OCI-LY7 (cell line): ENCODE data around the gene REXO1. TPM values are rescaled to one million over a fixed set of nuclear protein-coding genes. Genes with fewer than 3 reads are reported as not detected.
A peak's percentile ranks its signal among the peaks of the same experiment; 100 is the strongest.

Experiments used
- BruUV-seq: library from RNA; stranded (reverse); fragments of 400-500 nt; replicated peaks from 2 replicates; lab custom pipeline; 2021; lab: Mats Ljungman, UMichigan
- CTCF ChIA-PET: fragments of 300-600 bp; sonication (Branson Sonifier 250); formaldehyde crosslinking; loops from one replicate; lab custom pipeline; 2022; ENCODE audit warnings: antibody characterized with exemption; ENCODE audit not compliant: unreplicated experiment; lab: Charles Lee
- POLR2A ChIA-PET: fragments of 300-600 bp; sonication (Branson Sonifier 250); formaldehyde crosslinking; loops from one replicate; lab custom pipeline; 2022; ENCODE audit warnings: antibody characterized with exemption; lab: Charles Lee
- DNase-seq: peaks from one replicate; pipeline ENCODE4 v3.0.0-alpha.2; 2015; ENCODE audit warnings: low spot score
- H2AFZ ChIP-seq: fragments of 200-600 bp; sonication (generic), shearing (Covaris generic); 2 replicates; pipeline ENCODE4 v1.6.1; 2014; ENCODE audit warnings: mild to moderate bottlenecking, antibody characterized with exemption, low read length, moderate library complexity
- H3K27ac ChIP-seq: fragments of 200-600 bp; sonication (generic); 2 replicates; pipeline ENCODE4 v1.5.1; 2014; ENCODE audit warnings: mixed run types, low read depth, mild to moderate bottlenecking, moderate library complexity, low read length, inconsistent platforms; ENCODE audit not compliant: poor library complexity, severe bottlenecking
- H3K36me3 ChIP-seq: fragments of 200-600 bp; sonication (generic); 2 replicates; pipeline ENCODE4 v1.6.1; 2014; ENCODE audit warnings: mild to moderate bottlenecking, antibody characterized with exemption, low read length, moderate library complexity, mixed read lengths; ENCODE audit not compliant: insufficient read depth
- H3K4me1 ChIP-seq: fragments of 200-600 bp; sonication (generic); 2 replicates; pipeline ENCODE4 v1.5.1; 2014; ENCODE audit warnings: mild to moderate bottlenecking, low read length; ENCODE audit not compliant: insufficient read depth, poor library complexity, severe bottlenecking
- H3K4me2 ChIP-seq: fragments of 200-600 bp; sonication (generic); 2 replicates; pipeline ENCODE4 v1.6.1; 2014; ENCODE audit warnings: mild to moderate bottlenecking, low read length
- H3K4me3 ChIP-seq: fragments of 200-600 bp; sonication (generic); 2 replicates; pipeline ENCODE4 v1.5.1; 2014; ENCODE audit warnings: mild to moderate bottlenecking, low read depth, low read length; ENCODE audit not compliant: poor library complexity, severe bottlenecking
- H3K79me2 ChIP-seq: fragments of 200-600 bp; sonication (generic); 2 replicates; pipeline ENCODE4 v1.6.1; 2016; ENCODE audit warnings: low read depth, mild to moderate bottlenecking, low read length, moderate library complexity, mixed read lengths; ENCODE audit not compliant: insufficient read depth
- H3K9me2 ChIP-seq: fragments of 200-600 bp; sonication (generic); 2 replicates; pipeline ENCODE4 v1.6.1; 2016; ENCODE audit warnings: mild to moderate bottlenecking, low read length, mixed read lengths; ENCODE audit not compliant: insufficient read depth
- H3K9me3 ChIP-seq: fragments of 200-600 bp; sonication (generic); 2 replicates; pipeline ENCODE4 v1.6.1; 2014; ENCODE audit warnings: mild to moderate bottlenecking, mixed run types, low read length, mixed read lengths
- H4K20me1 ChIP-seq: fragments of 200-600 bp; sonication (generic); 2 replicates; pipeline ENCODE4 v1.6.1; 2014; ENCODE audit warnings: mild to moderate bottlenecking, antibody characterized with exemption, low read length, moderate library complexity, mixed read lengths; ENCODE audit not compliant: insufficient read depth
- CTCF ChIP-seq: fragments of 200-600 bp; sonication (generic); conservative IDR thresholded peaks from 2 replicates; pipeline ENCODE4 v1.5.1; 2014; ENCODE audit warnings: mild to moderate bottlenecking, antibody characterized with exemption, low read length, moderate library complexity, mixed read lengths
- EZH2phosphoT487 ChIP-seq: fragments of 200-600 bp; sonication (generic); IDR thresholded peaks from 2 replicates; pipeline ENCODE4 v1.6.1; 2018; ENCODE audit warnings: low read depth, borderline replicate concordance, mild to moderate bottlenecking, mixed run types, antibody characterized with exemption, low read length, moderate library complexity, mixed read lengths
- intact Hi-C: fragments of 100-400 bp; cut with micrococcal nuclease; formaldehyde crosslinking; loops from one replicate; pipeline ENCODE4 v1.10.0; 2022; ENCODE audit not compliant: unreplicated experiment
- total RNA-seq, 2 experiments: library from RNA; depleted of rRNA in 1 of 2; stranded (reverse); fragments of >200 nt in 1 of 2; shearing (Covaris generic) in 1 of 2; gene quantifications; 2 replicates each; pipeline ENCODE4 v1.2.3, GENCODE V29; 2014 to 2022

Gene REXO1
- total RNA-seq, 2 experiments from 2014 or later, result 24.0 to 52.8 TPM

DNA sequence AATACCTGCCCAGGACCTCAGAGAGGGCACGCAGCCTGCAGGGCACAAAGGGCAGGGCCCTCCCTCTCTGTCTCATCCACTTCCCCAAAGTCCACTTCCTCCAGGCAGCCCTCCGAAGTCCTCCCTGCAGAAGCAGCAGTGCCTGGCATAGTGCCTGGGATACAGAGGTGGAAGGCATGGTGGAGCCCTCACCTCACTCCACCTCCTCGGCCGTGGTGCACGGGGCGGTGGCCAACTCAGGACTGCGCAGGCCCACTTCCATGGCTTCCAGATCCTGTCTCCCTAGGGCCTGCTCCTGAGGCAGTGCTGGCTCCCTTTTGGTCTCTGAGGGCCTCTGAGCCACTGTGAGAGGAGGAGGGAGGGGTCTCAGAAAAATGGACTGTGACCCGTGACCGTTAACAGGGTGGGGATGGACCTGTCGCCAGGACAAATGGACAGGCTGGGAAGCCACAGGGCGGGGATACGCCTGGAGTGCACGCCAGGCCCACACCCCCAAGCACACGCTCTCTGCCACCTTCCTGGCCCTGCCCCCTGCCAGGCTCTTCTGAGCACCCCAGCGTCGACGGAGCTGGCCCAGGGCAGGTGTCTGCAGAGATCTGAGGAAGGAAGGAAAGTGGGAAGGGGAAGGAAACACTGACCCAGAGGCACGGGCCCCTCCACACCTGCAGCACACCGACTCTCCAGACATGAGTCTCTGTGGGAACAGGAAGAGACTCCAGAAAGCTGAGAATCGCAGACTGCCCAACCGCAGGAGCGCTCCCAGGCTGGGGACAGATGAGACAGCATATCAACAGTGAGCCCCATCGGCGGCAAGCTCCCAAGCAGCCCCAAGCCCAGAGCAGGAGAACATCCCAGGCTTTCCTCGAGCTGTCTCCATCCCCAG lies 8.4 kb downstream of the REXO1 start:
- ChIA-PET POLR2A (no interaction called here), CTCF (no interaction called here)
- H3K4me2 ChIP-seq, result no peak overlapping the region
- H4K20me1 ChIP-seq, result no peaks in the 10 kb centered on the region; the same call in 1 of the 2 replicates
- intact Hi-C loops, result no loop called here
- BruUV-seq, result no TSS peak
- TF ChIP-seq CTCF, result no peak
- H3K27ac ChIP-seq, result no peak overlapping the region
- peaks cover 67% of the 10 kb centered on the region for H3K79me2 ChIP-seq
- H3K9me2 ChIP-seq, result no peaks in the 10 kb centered on the region
- H3K36me3 ChIP-seq, result peaks cover 29% of the 10 kb centered on the region; the same call in 1 of the 2 replicates
- peaks cover 3% of the 10 kb centered on the region for H3K4me1 ChIP-seq
- no peaks in the 10 kb centered on the region for H3K9me3 ChIP-seq
- H2AFZ ChIP-seq, result no peak overlapping the region
- H3K4me3 ChIP-seq, result no peak overlapping the region
- DNase-seq, result no peak

DNA sequence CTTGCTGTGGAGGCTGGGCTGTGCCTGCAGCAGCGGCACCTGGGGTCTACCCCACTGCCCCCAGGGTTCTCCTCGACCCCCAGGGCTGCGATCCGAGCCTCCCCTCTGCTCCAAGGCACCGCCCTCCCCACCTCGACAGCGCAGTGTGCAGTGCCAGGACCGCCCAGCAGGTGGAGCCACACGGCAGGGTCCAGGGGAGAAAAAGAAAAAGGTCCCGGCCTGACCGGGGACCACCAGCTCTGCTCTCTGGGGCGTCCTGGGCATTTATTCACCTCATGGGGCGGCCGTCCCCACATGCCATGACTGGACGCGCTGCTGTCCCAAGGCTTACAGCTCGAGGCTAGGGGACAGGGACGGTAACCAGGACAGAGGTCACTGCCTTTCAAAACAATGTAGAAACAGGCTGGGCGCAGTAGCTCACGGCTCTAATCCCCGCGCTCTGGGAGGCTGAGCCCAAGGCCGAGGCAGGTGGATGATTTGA lies 10.6 kb downstream of the REXO1 start:
- H3K9me3 ChIP-seq, result no peaks in the 10 kb centered on the region
- H2AFZ ChIP-seq, result no peak overlapping the region
- no TSS peak for BruUV-seq
- CTCF ChIA-PET, result interaction anchor here (0.6 to 1.1 kb wide), 4 partner anchors 10 to 85 kb away, joined by 3 to 10 read pairs (median 6); partner anchors contain the start of gene ATP8B3
- H3K4me1 ChIP-seq, result peaks cover 3% of the 10 kb centered on the region
- H4K20me1 ChIP-seq, result no peaks in the 10 kb centered on the region; the same call in 1 of the 2 replicates
- no peak overlapping the region for H3K4me2 ChIP-seq
- peak; percentile 50 for DNase-seq
- no peak overlapping the region for H3K4me3 ChIP-seq
- H3K36me3 ChIP-seq, result peaks cover 31% of the 10 kb centered on the region; the same call in 1 of the 2 replicates
- POLR2A ChIA-PET, result no interaction called here
- no peak overlapping the region for H3K27ac ChIP-seq
- H3K79me2 ChIP-seq, result peaks cover 44% of the 10 kb centered on the region
- TF ChIP-seq EZH2phosphoT487, result no peak
- TF ChIP-seq CTCF, result peak; percentile 93
- H3K9me2 ChIP-seq, result no peaks in the 10 kb centered on the region
- intact Hi-C loops, result no loop called here

GRCh38 chr19:1837222-1837565 lies 11.1 kb downstream of the REXO1 start:
- no peak overlapping the region for H3K4me2 ChIP-seq
- H3K4me1 ChIP-seq, result peaks cover 3% of the 10 kb centered on the region
- no peak for DNase-seq
- no peak overlapping the region for H3K27ac ChIP-seq
- POLR2A ChIA-PET, result no interaction called here
- H2AFZ ChIP-seq, result no peak overlapping the region
- H3K36me3 ChIP-seq, result peaks cover 35% of the 10 kb centered on the region; the same call in 1 of the 2 replicates
- TF ChIP-seq EZH2phosphoT487, result no peak
- no peak for TF ChIP-seq CTCF
- intact Hi-C loops, result no loop called here
- CTCF ChIA-PET, result interaction anchor here (0.6 to 1.1 kb wide), 3 partner anchors 9 to 85 kb away, joined by 3 to 8 read pairs (median 4); partner anchors contain the start of gene ATP8B3
- no TSS peak for BruUV-seq
- no peaks in the 10 kb centered on the region; the same call in 1 of the 2 replicates for H4K20me1 ChIP-seq
- no peak overlapping the region for H3K4me3 ChIP-seq
- H3K79me2 ChIP-seq, result peaks cover 40% of the 10 kb centered on the region
- H3K9me2 ChIP-seq, result no peaks in the 10 kb centered on the region
- H3K9me3 ChIP-seq, result no peaks in the 10 kb centered on the region
